Measurements from ENCODE around the gene L3MBTL4. TPM values are rescaled to one million over a fixed set of nuclear protein-coding genes. Genes with fewer than 3 reads are reported as not detected.

Gene L3MBTL4
- total RNA-seq, 1 experiment from 2014 or later = not detected

GRCh38 chr18:6406910-6407470 is 7.7 kb downstream of the L3MBTL4 start:
- intact Hi-C loops (cut with micrococcal nuclease; ENCODE audit: unreplicated experiment) = no loop called here
- H3K27me3 ChIP-seq (replicated peaks; ENCODE audit: insufficient read depth, low read depth, low read length, poor library complexity) = no peaks in the 10 kb centered on the region
- no peak for TF ChIP-seq CTCF (conservative IDR thresholded peaks at IDR 0.05; ENCODE audit: low read depth, low read length)
- no peak for TF ChIP-seq EZH2 (IDR thresholded peaks at IDR 0.05; ENCODE audit: borderline replicate concordance, low read depth, low read length, poor library complexity, severe bottlenecking)
- no peaks in the 10 kb centered on the region for H3K36me3 ChIP-seq (ENCODE audit: insufficient read depth, low read length, poor library complexity, severe bottlenecking)
- ChIA-PET CTCF (no interaction called here), POLR2A (ENCODE audit: low non-redundant PET) (no interaction called here)
- H3K4me3 ChIP-seq (ENCODE audit: low read depth, low read length, poor library complexity, severe bottlenecking) = no peak overlapping the region
- no peak overlapping the region for H3K27ac ChIP-seq (ENCODE audit: low read depth, low read length, poor library complexity, severe bottlenecking)
- peaks cover 37% of the 10 kb centered on the region for H3K9me3 ChIP-seq (ENCODE audit: low read depth, low read length, poor library complexity, severe bottlenecking)
- DNase-seq (ENCODE audit: low spot score) = no peak
- no TSS peak for BruUV-seq (replicated peaks)
- no peaks in the 10 kb centered on the region for H3K4me1 ChIP-seq (ENCODE audit: insufficient read depth, low read length, poor library complexity, severe bottlenecking)

DNA sequence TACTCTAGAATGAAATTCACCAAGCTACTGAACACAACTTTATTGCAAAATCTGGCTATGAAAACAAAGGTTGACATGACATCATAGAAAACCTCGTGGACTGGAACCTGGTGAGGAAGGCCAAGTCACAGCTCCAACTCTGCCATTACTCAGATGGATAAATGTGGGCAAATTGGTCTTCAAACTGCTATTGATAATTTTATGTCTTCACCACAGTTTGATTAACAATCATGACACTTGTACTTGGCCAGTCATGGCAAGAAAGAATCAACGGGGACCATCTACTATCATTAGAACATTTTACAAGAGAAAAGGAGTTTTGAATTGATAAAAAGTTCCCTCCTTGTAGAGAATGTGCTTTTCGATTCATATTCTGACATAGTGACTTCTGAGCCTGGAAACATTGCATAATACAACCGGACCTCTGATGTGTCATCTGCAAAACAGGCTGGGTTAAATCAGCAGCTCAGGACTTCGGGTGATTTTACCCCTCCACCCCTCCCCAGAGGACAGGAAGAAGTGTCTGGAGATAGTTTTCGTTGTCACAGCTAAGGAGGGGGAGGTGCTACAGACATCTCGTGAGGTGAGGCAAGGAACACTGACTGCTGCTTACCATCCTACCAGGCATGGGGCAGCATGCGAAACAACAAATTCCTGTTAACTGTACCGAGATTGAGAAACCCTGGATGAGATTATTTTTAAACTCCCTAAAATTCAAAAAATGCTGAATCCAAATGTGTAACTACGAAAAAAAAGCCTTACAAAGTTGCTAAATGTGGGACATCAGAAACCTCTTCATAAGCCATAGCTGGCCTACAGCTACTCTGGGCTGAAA is 8.4 kb downstream of the L3MBTL4 start:
- no peaks in the 10 kb centered on the region for H3K27me3 ChIP-seq (replicated peaks; ENCODE audit: insufficient read depth, low read depth, low read length, poor library complexity)
- no peak for DNase-seq (ENCODE audit: low spot score)
- intact Hi-C loops (cut with micrococcal nuclease; ENCODE audit: unreplicated experiment) = no loop called here
- H3K9me3 ChIP-seq (ENCODE audit: low read depth, low read length, poor library complexity, severe bottlenecking) = peaks cover 37% of the 10 kb centered on the region
- H3K27ac ChIP-seq (ENCODE audit: low read depth, low read length, poor library complexity, severe bottlenecking) = no peak overlapping the region
- no peak for TF ChIP-seq CTCF (conservative IDR thresholded peaks at IDR 0.05; ENCODE audit: low read depth, low read length)
- no peak for TF ChIP-seq EZH2 (IDR thresholded peaks at IDR 0.05; ENCODE audit: borderline replicate concordance, low read depth, low read length, poor library complexity, severe bottlenecking)
- CTCF ChIA-PET = no interaction called here
- no peak overlapping the region for H3K4me3 ChIP-seq (ENCODE audit: low read depth, low read length, poor library complexity, severe bottlenecking)
- no TSS peak for BruUV-seq (replicated peaks)
- POLR2A ChIA-PET (ENCODE audit: low non-redundant PET) = no interaction called here
- no peaks in the 10 kb centered on the region for H3K4me1 ChIP-seq (ENCODE audit: insufficient read depth, low read length, poor library complexity, severe bottlenecking)
- H3K36me3 ChIP-seq (ENCODE audit: insufficient read depth, low read length, poor library complexity, severe bottlenecking) = no peaks in the 10 kb centered on the region

DNA sequence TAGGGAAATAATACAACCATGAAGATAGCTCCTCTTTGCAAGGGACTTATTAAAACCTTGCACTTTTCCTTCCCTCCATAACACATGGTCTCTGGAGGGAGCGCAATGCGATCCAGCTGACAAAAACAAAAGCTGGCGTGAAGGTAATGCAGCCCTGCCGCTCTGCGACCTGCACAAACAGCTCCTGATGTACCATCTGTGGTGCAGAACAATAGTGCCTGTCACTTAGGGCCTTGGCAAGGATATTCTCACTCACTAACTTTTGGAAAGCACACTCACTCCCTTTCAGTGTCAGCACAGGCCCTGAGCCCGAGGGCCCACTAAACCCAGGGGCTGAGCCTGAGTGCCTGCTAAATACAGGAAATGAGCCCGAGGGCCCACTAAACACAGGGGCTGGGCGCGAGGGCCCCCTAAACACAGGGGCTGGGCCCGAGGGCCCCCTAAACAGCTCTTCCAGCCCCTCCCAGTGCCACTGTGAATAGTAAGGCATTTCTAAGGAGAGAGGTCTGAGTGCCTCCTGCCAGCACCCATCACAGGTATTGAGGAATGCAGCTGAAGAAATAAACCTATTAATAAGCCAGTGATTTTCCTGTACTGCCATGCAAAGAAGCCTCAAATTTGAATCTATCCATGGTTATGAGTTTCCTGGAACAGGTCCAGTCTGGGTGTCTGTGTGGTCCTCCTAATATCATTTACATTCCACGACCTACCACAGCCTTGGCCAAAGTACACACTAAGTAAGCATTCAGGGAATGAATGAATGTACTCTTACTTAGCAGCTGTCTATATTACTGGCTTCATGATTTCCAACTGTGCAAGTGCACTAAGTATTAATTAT is 9.3 kb downstream of the L3MBTL4 start:
- no peaks in the 10 kb centered on the region for H3K4me1 ChIP-seq (ENCODE audit: insufficient read depth, low read length, poor library complexity, severe bottlenecking)
- ChIA-PET POLR2A (ENCODE audit: low non-redundant PET) (no interaction called here), CTCF (no interaction called here)
- H3K27ac ChIP-seq (ENCODE audit: low read depth, low read length, poor library complexity, severe bottlenecking) = no peak overlapping the region
- BruUV-seq (replicated peaks) = no TSS peak
- H3K9me3 ChIP-seq (ENCODE audit: low read depth, low read length, poor library complexity, severe bottlenecking) = peaks cover 37% of the 10 kb centered on the region
- no peak for DNase-seq (ENCODE audit: low spot score)
- H3K27me3 ChIP-seq (replicated peaks; ENCODE audit: insufficient read depth, low read depth, low read length, poor library complexity) = no peaks in the 10 kb centered on the region
- no peak for TF ChIP-seq CTCF (conservative IDR thresholded peaks at IDR 0.05; ENCODE audit: low read depth, low read length)
- no peak for TF ChIP-seq EZH2 (IDR thresholded peaks at IDR 0.05; ENCODE audit: borderline replicate concordance, low read depth, low read length, poor library complexity, severe bottlenecking)
- no peak overlapping the region for H3K4me3 ChIP-seq (ENCODE audit: low read depth, low read length, poor library complexity, severe bottlenecking)
- intact Hi-C loops (cut with micrococcal nuclease; ENCODE audit: unreplicated experiment) = no loop called here
- H3K36me3 ChIP-seq (ENCODE audit: insufficient read depth, low read length, poor library complexity, severe bottlenecking) = no peaks in the 10 kb centered on the region
